Psoas muscle (tissue), 8 donors: ENCODE measurements around the gene MANSC1. TPM values are rescaled to one million over a fixed set of nuclear protein-coding genes. Genes with fewer than 3 reads are reported as not detected.

Experiments used
- ATAC-seq, 4 donors: fragments of 200-7000 bp; cut with Tn5 transposase; one replicate each; pipeline ENCODE4 v1.9.1; 2020; ENCODE audit warnings: moderate library complexity in 3 of 4, mild to moderate bottlenecking in 2 of 4
- DNase-seq, 2 donors: peaks; one replicate each; pipeline ENCODE4 v3.0.0-alpha.2; 2020
- H3K27ac ChIP-seq: fragments of 200-600 bp; one replicate; pipeline ENCODE4 v1.8.0; 2022
- H3K27me3 ChIP-seq, 3 donors: fragments of 200-600 bp in 1 of 3; one replicate each; pipeline versions ENCODE4 v1.6.1 to v1.8.0; 2013 to 2022; ENCODE audit warnings: low read length in 2 of 3, mild to moderate bottlenecking in 2 of 3, moderate library complexity in 1 of 3; ENCODE audit not compliant: insufficient read depth in 3 of 3
- H3K36me3 ChIP-seq, 2 donors: fragments of 200-600 bp in 1 of 2; one replicate each; pipeline versions ENCODE4 v1.6.1 to v1.8.0; 2013 to 2022; ENCODE audit warnings: low read depth in 1 of 2, mild to moderate bottlenecking in 1 of 2, moderate library complexity in 1 of 2; ENCODE audit not compliant: insufficient read depth in 1 of 2
- H3K4me1 ChIP-seq: fragments of 200-600 bp; one replicate; pipeline ENCODE4 v1.8.0; 2022
- H3K4me3 ChIP-seq: fragments of 200-600 bp; one replicate; pipeline ENCODE4 v1.8.0; 2022; ENCODE audit warnings: mild to moderate bottlenecking
- H3K9me3 ChIP-seq: fragments of 200-600 bp; one replicate; pipeline ENCODE4 v1.8.0; 2022
- WGBS, 3 donors: extraction: QIAGEN DNeasy Blood & Tissue Kit; methylation state at CpG; one replicate each; pipeline versions ENCODE4 v1.1.6 to v1.1.7; 2013; 5-methylcytosine and 5-hydroxymethylcytosine counted together
- intact Hi-C, 2 donors: fragments of 100-400 bp; cut with DNase I; formaldehyde crosslinking; loops; one replicate each; pipeline versions ENCODE4 v1.11.0 to v1.14.2; 2022
- polyA plus RNA-seq, 3 donors: library from polyadenylated mRNA; stranded (reverse); fragments of 200-250 nt; gene quantifications; one replicate each; pipeline ENCODE4 v1.2.3, GENCODE V29; 2013
- total RNA-seq, 4 donors: library from RNA; stranded (reverse); fragmentation: NEBNext Ultra II Directional in 2 of 4; extraction: Animal tissue kit (Norgen Biotek cat#: 25700) in 2 of 4; gene quantifications; one replicate each; pipeline versions ENCODE4 v1.2.1 to v1.2.4, GENCODE V29; 2021 to 2023
- TF ChIP-seq, protein P1 (sequence below): fragments of 200-600 bp; IDR thresholded peaks from one replicate; pipeline ENCODE4 v1.8.0; 2022; ENCODE audit warnings: antibody characterized with exemption
- donor health status: healthy with polysubstance abuse.
- donor health status: DM: no; HTN: no; CAD: no; lungs with moderate emphysema.
- donor health status: Bipolar disorder and iron deficiency.
- donor health status: healthy.
- donor health status: DM: yes; HTN: yes; CAD: no.
- donor health status: DM: no; HTN: no; CAD: no.
- donor health status: DM: no; HTN: no; CAD: no.
- donor health status: DM: yes; HTN: yes; CAD: no.

Gene MANSC1
- total and polyA plus RNA-seq, 7 donors: 2.2 to 3.6 (median 3.2) TPM

- DNase-seq: no peak
- 93 to 100% (median 99%) methylated on average over 2 of the region's 2 CpGs for WGBS, 3 donors
- TF ChIP-seq, protein P1, sequence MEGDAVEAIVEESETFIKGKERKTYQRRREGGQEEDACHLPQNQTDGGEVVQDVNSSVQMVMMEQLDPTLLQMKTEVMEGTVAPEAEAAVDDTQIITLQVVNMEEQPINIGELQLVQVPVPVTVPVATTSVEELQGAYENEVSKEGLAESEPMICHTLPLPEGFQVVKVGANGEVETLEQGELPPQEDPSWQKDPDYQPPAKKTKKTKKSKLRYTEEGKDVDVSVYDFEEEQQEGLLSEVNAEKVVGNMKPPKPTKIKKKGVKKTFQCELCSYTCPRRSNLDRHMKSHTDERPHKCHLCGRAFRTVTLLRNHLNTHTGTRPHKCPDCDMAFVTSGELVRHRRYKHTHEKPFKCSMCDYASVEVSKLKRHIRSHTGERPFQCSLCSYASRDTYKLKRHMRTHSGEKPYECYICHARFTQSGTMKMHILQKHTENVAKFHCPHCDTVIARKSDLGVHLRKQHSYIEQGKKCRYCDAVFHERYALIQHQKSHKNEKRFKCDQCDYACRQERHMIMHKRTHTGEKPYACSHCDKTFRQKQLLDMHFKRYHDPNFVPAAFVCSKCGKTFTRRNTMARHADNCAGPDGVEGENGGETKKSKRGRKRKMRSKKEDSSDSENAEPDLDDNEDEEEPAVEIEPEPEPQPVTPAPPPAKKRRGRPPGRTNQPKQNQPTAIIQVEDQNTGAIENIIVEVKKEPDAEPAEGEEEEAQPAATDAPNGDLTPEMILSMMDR: no peak
- Histone ChIP-seq H3K36me3 (no peaks in the 10 kb centered on the region), H3K4me1 (no peaks in the 10 kb centered on the region), H3K4me3 (no peak overlapping the region), H3K27me3 (no peaks in the 10 kb centered on the region), H3K9me3 (no peaks in the 10 kb centered on the region), H3K27ac (no peak overlapping the region)
- no peak for ATAC-seq
- intact Hi-C loops: no loop called here
These were observed 47.1 kb downstream of the MANSC1 start for GRCh38 chr12:12302976-12303375.

DNA sequence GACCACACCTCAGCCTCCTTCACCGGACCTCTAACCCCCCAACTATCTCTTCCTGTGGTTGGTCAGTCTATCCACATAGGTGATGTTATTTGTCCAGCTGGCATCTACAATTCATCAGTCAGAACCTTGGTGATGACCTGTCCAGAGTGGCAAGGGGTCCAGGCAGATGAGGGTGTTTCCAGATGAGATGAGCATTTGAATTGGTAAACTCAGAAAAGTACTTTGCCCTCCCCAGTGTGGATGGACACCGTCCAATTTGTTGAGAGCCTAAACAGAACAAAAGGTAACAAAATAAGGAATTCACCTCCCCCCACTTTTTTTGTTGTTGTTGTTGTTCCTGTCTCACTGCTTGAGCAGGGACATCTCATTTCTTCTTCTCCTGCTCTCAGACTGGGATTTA lies 48.9 kb downstream of the MANSC1 start:
- Histone ChIP-seq H3K4me1 (no peaks in the 10 kb centered on the region), H3K27me3 (no peaks in the 10 kb centered on the region), H3K4me3 (no peak overlapping the region), H3K27ac (no peak overlapping the region), H3K9me3 (no peaks in the 10 kb centered on the region), H3K36me3 (no peaks in the 10 kb centered on the region)
- TF ChIP-seq, protein P1: no peak
- 89 to 92% (median 91%) methylated on average over 2 of the region's 2 CpGs for WGBS, 3 donors
- ATAC-seq: no peak
- intact Hi-C loops: no loop called here
- DNase-seq: no peak

- H3K36me3 ChIP-seq: no peaks in the 10 kb centered on the region
- H3K4me1 ChIP-seq: no peaks in the 10 kb centered on the region
- no peak overlapping the region for H3K27ac ChIP-seq
- no peak for DNase-seq
- TF ChIP-seq, protein P1: no peak
- no peaks in the 10 kb centered on the region for H3K27me3 ChIP-seq
- no peak overlapping the region for H3K4me3 ChIP-seq
- no peak for ATAC-seq
- intact Hi-C loops: no loop called here
- no peaks in the 10 kb centered on the region for H3K9me3 ChIP-seq
- 81 to 83% (median 82%) methylated on average over 8 of the region's 8 CpGs for WGBS, 3 donors
These were observed 52.7 kb downstream of the MANSC1 start for GRCh38 chr12:12297201-12297830.

DNA sequence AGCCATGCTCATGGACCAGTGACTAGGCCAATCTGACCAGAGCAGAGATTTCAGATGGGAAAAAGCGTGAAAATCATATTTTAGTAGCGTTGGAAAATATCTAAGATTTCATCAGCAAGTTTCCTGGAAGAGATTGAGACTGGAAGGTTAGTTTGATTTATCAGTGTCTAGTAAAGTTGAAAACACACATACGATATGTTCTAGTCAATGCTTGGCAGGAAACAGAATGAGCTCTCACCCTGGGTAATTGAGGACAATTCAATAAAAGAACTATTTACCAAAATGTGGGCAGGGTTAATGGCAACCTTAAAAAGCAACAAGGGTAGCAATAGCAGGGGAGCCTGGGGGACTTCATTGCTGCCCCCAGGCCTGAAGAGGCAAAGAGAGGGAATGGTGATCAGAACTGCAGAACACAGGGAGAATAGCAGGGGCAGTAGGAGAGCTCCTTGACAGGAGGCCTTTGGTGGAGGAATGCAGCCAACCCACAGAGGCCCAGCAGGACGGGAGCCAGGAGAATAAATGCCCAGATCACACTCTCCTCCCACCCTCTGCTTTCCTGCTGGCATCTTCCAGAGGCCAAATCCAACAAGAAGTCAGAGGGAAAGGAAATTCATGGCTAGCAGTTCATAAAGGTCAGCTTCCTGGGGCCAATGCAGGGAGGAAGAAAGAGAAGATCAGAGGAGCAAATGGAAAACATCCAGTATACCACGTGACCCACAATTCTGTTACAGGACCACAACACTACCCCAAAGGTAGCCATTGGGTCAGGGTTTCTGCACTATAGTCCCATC lies 55.6 kb downstream of the MANSC1 start:
- 54 to 69% (median 65%) methylated on average over 5 of the region's 5 CpGs for WGBS, 3 donors
- intact Hi-C loops: no loop called here

More for the DNA sequence above, 55.6 kb downstream of the MANSC1 start:
- Histone ChIP-seq H3K4me1 (no peaks in the 10 kb centered on the region), H3K4me3 (no peak overlapping the region), H3K9me3 (no peaks in the 10 kb centered on the region), H3K36me3 (no peaks in the 10 kb centered on the region), H3K27ac (no peak overlapping the region), H3K27me3 (no peaks in the 10 kb centered on the region)
- TF ChIP-seq, protein P1: no peak
- DNase-seq (no peak), ATAC-seq (no peak)
